ENCODE data around the gene HERPUD2.
"Not testable (repeated sequence)": the region's sequence is repeated elsewhere in the genome, so short reads cannot be mapped to it uniquely, and the experiment has no call there.

The HERPUD2 gene

DNA sequence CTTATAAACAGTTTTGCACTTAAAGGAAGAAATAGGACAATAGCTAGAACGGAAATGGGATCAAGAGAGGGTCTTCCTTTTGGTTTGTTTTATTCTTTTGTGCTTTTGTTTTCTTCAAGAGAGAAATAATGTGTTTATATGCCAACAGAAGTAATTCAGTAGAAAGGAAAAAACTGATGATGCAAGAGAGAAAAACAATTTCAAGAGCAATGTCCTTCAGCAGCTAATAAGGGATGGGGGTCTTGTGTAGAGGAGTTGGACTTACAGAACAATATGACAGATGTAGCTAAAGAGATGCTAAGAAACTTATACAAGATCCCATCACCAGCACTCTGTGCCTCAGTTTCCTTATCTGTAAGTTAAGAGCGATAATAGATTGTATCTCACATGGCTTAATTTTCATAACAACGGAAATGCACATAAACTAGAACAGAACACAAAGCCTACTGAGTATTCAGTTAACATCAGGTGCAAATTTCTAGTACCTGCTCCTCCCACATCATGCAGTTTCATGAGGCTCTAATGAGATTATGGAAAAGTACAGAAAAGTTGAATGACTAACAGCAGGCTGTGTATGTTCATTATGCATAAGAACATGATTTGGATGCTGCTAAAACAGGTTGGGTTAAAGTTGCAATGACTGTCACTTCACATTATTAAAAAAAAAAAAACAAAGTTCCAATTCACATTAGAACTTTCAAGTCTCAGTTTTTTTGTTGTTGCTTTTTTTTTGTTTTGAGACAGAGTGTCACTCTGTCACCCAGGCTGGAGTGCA, 17.2 kb downstream of the HERPUD2 start:
- no peak for DNase-seq (ENCODE audit: low read depth, low spot score)

DNA sequence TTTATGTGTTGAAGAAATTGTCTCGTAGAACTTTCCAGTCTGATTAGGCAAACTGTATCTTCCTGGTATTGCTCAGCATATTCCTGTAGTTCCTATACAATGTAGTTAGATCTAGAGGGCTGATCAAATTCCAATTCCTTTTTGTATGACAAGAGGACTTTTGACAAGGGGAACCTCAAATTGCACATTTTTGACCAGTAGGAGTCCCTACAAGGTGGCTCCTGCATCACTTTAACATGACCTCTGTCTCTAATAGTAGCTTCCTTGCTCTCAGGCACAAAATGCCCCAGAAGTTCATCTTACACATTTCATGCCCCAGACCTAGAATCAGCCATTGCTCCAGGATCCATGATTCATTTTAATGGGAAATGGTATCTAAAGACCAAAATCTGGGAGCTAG, 18.7 kb downstream of the HERPUD2 start:
- no peak for DNase-seq (ENCODE audit: low read depth, low spot score)

GRCh38 chr7:35670856-35671569, 23.9 kb downstream of the HERPUD2 start:
- DNase-seq (ENCODE audit: low read depth, low spot score) = peak; percentile 20

- not testable (repeated sequence) for DNase-seq (ENCODE audit: low read depth, low spot score)
Measured at GRCh38 chr7:35660411-35660810, 34.5 kb downstream of the HERPUD2 start.

- no peak for DNase-seq (ENCODE audit: low read depth, low spot score)
Measured at GRCh38 chr7:35658606-35659201, 36.2 kb downstream of the HERPUD2 start.

GRCh38 chr7:35657125-35657524, 37.8 kb downstream of the HERPUD2 start:
- DNase-seq (ENCODE audit: low read depth, low spot score) = no peak

- DNase-seq (ENCODE audit: low read depth, low spot score) = not testable (repeated sequence)
Measured at GRCh38 chr7:35654558-35654957, 40.4 kb downstream of the HERPUD2 start.

DNA sequence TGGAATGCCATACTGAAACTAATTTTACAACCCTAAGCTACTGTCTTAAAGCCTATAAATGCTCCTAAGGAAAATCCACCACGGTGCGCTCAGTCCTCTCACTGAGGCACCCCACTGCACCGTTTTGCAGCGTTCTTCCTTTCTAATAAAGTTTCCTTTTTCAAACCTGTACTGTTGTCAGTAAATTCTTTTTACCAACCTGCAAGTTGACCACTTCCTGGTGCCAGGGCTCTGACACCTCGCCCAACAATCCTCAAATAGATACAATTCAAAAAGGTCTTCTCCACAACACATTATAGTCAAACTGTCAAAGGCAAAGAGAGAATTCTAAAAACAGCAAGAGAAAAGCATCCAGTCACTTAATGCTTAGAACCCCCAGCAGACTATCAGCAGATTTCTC, 42.8 kb downstream of the HERPUD2 start:
- no peak for DNase-seq (ENCODE audit: low read depth, low spot score)

GRCh38 chr7:35650751-35651150, 44.2 kb downstream of the HERPUD2 start:
- no peak for DNase-seq (ENCODE audit: low read depth, low spot score)

DNA sequence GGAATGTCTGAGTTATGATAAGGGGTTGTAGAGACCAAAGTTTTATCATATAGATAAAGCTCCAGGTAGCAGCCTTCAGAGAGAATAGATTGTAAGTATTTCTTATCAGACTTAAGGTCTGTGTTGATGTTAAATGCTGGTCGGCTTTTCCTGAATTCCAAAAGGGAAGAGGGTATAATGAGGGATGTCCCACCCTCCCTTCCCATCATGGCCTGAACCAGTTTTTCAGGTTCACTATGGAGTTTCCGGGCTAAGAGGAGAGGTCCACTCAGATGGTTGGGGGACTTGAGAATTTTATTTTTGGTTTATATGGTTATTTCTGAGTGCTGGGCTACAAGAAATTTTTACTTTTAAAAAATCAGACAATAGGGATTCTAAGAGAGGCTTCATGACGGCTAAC, 45.2 kb downstream of the HERPUD2 start:
- peak; percentile 43 for DNase-seq (ENCODE audit: low read depth, low spot score)

DNA sequence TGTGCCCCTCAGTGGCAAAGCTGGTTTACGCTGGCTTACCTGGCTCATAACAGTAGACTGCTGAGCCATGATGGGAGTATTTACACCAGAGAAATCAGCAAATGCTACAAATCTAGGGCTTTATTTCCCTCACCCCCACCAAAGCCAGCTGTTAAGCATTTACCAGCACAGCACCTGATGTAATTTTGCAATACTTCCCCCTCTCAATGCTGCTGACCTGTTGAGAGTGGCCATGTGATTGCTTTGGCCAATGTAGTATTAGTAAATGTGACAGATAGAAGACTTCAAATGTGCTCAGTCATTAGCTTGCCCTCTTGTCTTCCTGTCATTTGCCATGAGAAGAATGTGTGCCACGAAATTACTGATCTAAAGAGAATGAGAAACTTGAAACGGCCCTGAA, 46.6 kb downstream of the HERPUD2 start:
- DNase-seq (ENCODE audit: low read depth, low spot score) = no peak

GRCh38 chr7:35647171-35647574, 47.8 kb downstream of the HERPUD2 start:
- DNase-seq (ENCODE audit: low read depth, low spot score) = peak; percentile 65

- no peak for DNase-seq (ENCODE audit: low read depth, low spot score)
Measured at GRCh38 chr7:35646289-35647023, 48.5 kb downstream of the HERPUD2 start.

- DNase-seq (ENCODE audit: low read depth, low spot score) = no peak
Measured at GRCh38 chr7:35645691-35646090, 49.2 kb downstream of the HERPUD2 start.

DNA sequence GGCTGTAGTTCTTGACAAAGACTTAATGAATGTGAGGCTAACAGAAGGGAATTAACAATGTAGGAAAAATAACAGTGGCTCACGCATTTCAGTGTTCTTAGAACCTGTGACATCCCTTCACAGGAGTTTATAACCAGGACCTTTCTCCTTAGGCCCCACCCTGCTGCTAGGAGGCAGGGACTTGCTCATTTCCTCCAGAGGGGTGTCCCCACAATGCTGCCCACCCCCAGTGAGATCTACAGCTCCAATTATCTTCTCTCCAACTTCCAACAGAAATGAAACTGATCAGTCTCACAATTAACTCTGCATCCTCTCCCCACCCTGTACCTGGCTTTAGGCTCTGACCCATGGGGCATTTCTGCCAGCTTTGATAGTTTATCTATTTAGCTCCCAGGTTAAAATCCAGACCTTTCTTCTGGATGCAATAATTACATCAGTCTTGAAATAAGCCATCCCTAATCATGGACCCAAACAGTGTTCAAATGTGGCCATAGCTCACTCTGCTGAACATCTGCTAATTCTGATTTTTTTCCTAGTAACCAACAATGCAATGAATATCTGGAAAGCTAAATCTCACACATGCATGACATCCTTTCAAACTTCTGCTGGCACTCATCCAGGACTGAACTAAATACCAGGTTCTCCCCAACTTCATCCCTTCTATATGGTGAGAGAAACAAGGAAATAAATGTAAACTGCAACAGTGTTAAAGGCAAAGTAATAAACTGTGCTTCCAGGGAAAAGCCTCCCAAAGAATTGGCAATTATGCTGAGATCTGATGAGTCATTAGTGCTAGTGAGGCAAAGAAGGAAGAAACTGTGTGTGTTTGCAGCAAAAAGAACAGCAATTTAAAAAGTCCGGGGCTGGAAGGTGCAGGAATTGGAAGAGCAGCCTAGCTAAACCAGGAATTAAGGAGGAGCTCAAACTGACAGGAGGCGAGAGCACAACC, 64.6 kb downstream of the HERPUD2 start:
- DNase-seq (ENCODE audit: low read depth, low spot score) = no peak

GRCh38 chr7:35624299-35625186, 70.4 kb downstream of the HERPUD2 start:
- DNase-seq (ENCODE audit: low read depth, low spot score) = peak; percentile 85

- no peak for DNase-seq (ENCODE audit: low read depth, low spot score)
Measured at GRCh38 chr7:35623381-35623780, 71.6 kb downstream of the HERPUD2 start.

- DNase-seq (ENCODE audit: low read depth, low spot score) = no peak
Measured at GRCh38 chr7:35619863-35620262, 75.1 kb downstream of the HERPUD2 start.

DNA sequence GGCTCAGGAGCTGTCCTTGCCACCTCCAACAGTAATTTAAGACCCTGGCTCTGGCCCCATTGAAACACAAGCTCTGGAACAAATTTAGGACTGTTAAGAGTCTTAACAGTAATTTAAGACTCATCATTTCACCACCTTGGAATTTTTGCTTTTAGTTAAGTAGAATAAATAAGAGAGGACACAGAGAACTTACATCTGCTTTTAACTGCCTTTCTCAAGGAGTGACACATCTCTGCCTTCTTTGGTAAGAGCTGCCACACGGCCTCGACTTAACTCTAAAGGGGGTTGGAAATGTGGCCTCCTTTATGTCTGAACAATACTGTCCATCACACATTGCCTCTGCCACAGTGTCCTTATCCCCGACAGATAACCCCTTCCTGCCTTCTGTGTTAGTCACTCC, 77.9 kb downstream of the HERPUD2 start:
- no peak for DNase-seq (ENCODE audit: low read depth, low spot score)

- peak; percentile 25 for DNase-seq (ENCODE audit: low read depth, low spot score)
Measured at GRCh38 chr7:35613150-35613549, 81.8 kb downstream of the HERPUD2 start.
